T-helper 1 cell treated with Interleukin-12 subunit alpha and Interleukin-12 subunit beta and Interleukin-4 antibody, amounts not matched to agents 30 μg/mL and 1 μg/mL, for 36 hours (primary cell): ENCODE measurements around the gene PFKFB2.

ENCODE experiments used
- H3K27ac Mint-ChIP-seq: one replicate; pipeline ENCODE4 v1.8.0; 2021; ENCODE audit warnings: mild to moderate bottlenecking, mixed read lengths
- H3K27me3 Mint-ChIP-seq: one replicate; pipeline ENCODE4 v1.8.0; 2021; ENCODE audit warnings: low read depth, mixed read lengths
- H3K36me3 Mint-ChIP-seq: one replicate; pipeline ENCODE4 v1.8.0; 2021; ENCODE audit warnings: low read depth, mixed read lengths
- H3K4me1 Mint-ChIP-seq: one replicate; pipeline ENCODE4 v1.8.0; 2021; ENCODE audit warnings: low read depth, mixed read lengths
- H3K4me3 Mint-ChIP-seq: one replicate; pipeline ENCODE4 v1.8.0; 2021; ENCODE audit warnings: mild to moderate bottlenecking, moderate library complexity, mixed read lengths
- H3K9me3 Mint-ChIP-seq: one replicate; pipeline ENCODE4 v1.8.0; 2021; ENCODE audit warnings: mixed read lengths

Gene PFKFB2

GRCh38 chr1:207052911-207053769 lies at the start of gene PFKFB2:
TSS of gene PFKFB2 (plus strand) at chr1:207053275. CDS start at chr1:207054718, 1,443 bp downstream.
- peaks cover 40% of the 10 kb centered on the region for H3K4me1 Mint-ChIP-seq
- peaks cover 13% of the 10 kb centered on the region for H3K36me3 Mint-ChIP-seq
- peak within 1 kb of the TSS; percentile 96 for H3K27ac Mint-ChIP-seq
- H3K27me3 Mint-ChIP-seq = peaks cover 12% of the 10 kb centered on the region
- H3K9me3 Mint-ChIP-seq = no peaks in the 10 kb centered on the region
- peak within 1 kb of the TSS; percentile 98 for H3K4me3 Mint-ChIP-seq

- Mint-ChIP-seq H3K4me3 (no peak overlapping the region), H3K9me3 (no peaks in the 10 kb centered on the region), H3K27me3 (peaks cover 38% of the 10 kb centered on the region), H3K27ac (no peak overlapping the region), H3K4me1 (no peaks in the 10 kb centered on the region), H3K36me3 (no peaks in the 10 kb centered on the region)
Observed at GRCh38 chr1:207004931-207005830, 47.9 kb upstream of the PFKFB2 start.

GRCh38 chr1:207006083-207006482 lies 47.0 kb upstream of the PFKFB2 start:
- peaks cover 42% of the 10 kb centered on the region for H3K27me3 Mint-ChIP-seq
- no peaks in the 10 kb centered on the region for H3K36me3 Mint-ChIP-seq
- no peak overlapping the region for H3K4me3 Mint-ChIP-seq
- H3K9me3 Mint-ChIP-seq = no peaks in the 10 kb centered on the region
- no peak overlapping the region for H3K27ac Mint-ChIP-seq
- no peaks in the 10 kb centered on the region for H3K4me1 Mint-ChIP-seq

GRCh38 chr1:207006914-207007313 lies 46.2 kb upstream of the PFKFB2 start:
- Mint-ChIP-seq H3K9me3 (no peaks in the 10 kb centered on the region), H3K36me3 (no peaks in the 10 kb centered on the region), H3K27ac (no peak overlapping the region), H3K4me1 (no peaks in the 10 kb centered on the region), H3K27me3 (peaks cover 44% of the 10 kb centered on the region), H3K4me3 (no peak overlapping the region)

GRCh38 chr1:207007352-207008033 lies 45.6 kb upstream of the PFKFB2 start:
- Mint-ChIP-seq H3K27me3 (peaks cover 50% of the 10 kb centered on the region), H3K4me3 (no peak overlapping the region), H3K27ac (no peak overlapping the region), H3K9me3 (no peaks in the 10 kb centered on the region), H3K4me1 (no peaks in the 10 kb centered on the region), H3K36me3 (no peaks in the 10 kb centered on the region)

- Mint-ChIP-seq H3K36me3 (no peaks in the 10 kb centered on the region), H3K4me1 (no peaks in the 10 kb centered on the region), H3K27me3 (peaks cover 66% of the 10 kb centered on the region), H3K27ac (no peak overlapping the region), H3K9me3 (no peaks in the 10 kb centered on the region), H3K4me3 (no peak overlapping the region)
Observed at GRCh38 chr1:207009182-207009850, 43.8 kb upstream of the PFKFB2 start.

- Mint-ChIP-seq H3K27ac (no peak overlapping the region), H3K4me1 (no peaks in the 10 kb centered on the region), H3K27me3 (peaks cover 70% of the 10 kb centered on the region), H3K4me3 (no peak overlapping the region), H3K9me3 (no peaks in the 10 kb centered on the region), H3K36me3 (no peaks in the 10 kb centered on the region)
Observed at GRCh38 chr1:207009945-207010344, 43.1 kb upstream of the PFKFB2 start.

- Mint-ChIP-seq H3K4me3 (no peak overlapping the region), H3K27ac (no peak overlapping the region), H3K36me3 (no peaks in the 10 kb centered on the region), H3K27me3 (peaks cover 69% of the 10 kb centered on the region), H3K9me3 (no peaks in the 10 kb centered on the region), H3K4me1 (no peaks in the 10 kb centered on the region)
Observed at GRCh38 chr1:207010726-207011125, 42.3 kb upstream of the PFKFB2 start.

- Mint-ChIP-seq H3K27ac (no peak overlapping the region), H3K27me3 (peaks cover 60% of the 10 kb centered on the region), H3K4me3 (no peak overlapping the region), H3K36me3 (no peaks in the 10 kb centered on the region), H3K4me1 (peaks cover 2% of the 10 kb centered on the region), H3K9me3 (no peaks in the 10 kb centered on the region)
Observed at GRCh38 chr1:207013321-207014085, 39.6 kb upstream of the PFKFB2 start.

GRCh38 chr1:207014728-207015127 lies 38.3 kb upstream of the PFKFB2 start:
- no peak overlapping the region for H3K4me3 Mint-ChIP-seq
- H3K27me3 Mint-ChIP-seq = peaks cover 64% of the 10 kb centered on the region
- no peaks in the 10 kb centered on the region for H3K9me3 Mint-ChIP-seq
- peaks cover 2% of the 10 kb centered on the region for H3K4me1 Mint-ChIP-seq
- no peaks in the 10 kb centered on the region for H3K36me3 Mint-ChIP-seq
- H3K27ac Mint-ChIP-seq = no peak overlapping the region

- peaks cover 58% of the 10 kb centered on the region for H3K27me3 Mint-ChIP-seq
- H3K4me3 Mint-ChIP-seq = no peak overlapping the region
- no peaks in the 10 kb centered on the region for H3K36me3 Mint-ChIP-seq
- peaks cover 2% of the 10 kb centered on the region for H3K4me1 Mint-ChIP-seq
- H3K27ac Mint-ChIP-seq = no peak overlapping the region
- H3K9me3 Mint-ChIP-seq = no peaks in the 10 kb centered on the region
Observed at GRCh38 chr1:207015791-207016190, 37.3 kb upstream of the PFKFB2 start.

GRCh38 chr1:207017615-207018559 lies 35.2 kb upstream of the PFKFB2 start:
- Mint-ChIP-seq H3K27me3 (peaks cover 40% of the 10 kb centered on the region), H3K4me3 (no peak overlapping the region), H3K36me3 (no peaks in the 10 kb centered on the region), H3K27ac (no peak overlapping the region), H3K4me1 (peaks cover 2% of the 10 kb centered on the region), H3K9me3 (no peaks in the 10 kb centered on the region)
